Renal pelvis (tissue), 12 donors: ENCODE measurements around the gene EFNA1. TPM values are rescaled to one million over a fixed set of nuclear protein-coding genes. Genes with fewer than 3 reads are reported as not detected.
A peak's percentile ranks its signal among the peaks of the same experiment; 100 is the strongest.

Experiments used
- DNase-seq: peaks from one replicate; pipeline ENCODE4 v3.0.0-alpha.2; 2013
- long read RNA-seq, 16 experiments: transcript quantifications; one replicate each; lab custom pipeline, GENCODE V29; 2026
- polyA plus RNA-seq, 3 donors: library from polyadenylated mRNA; unstranded; fragments of 120-200 nt; gene quantifications; one replicate each; pipeline ENCODE4 v1.2.1, GENCODE V29; 2013; ENCODE audit not compliant: insufficient read length in 3 of 3

Gene EFNA1
- 10 to 100 TPM; 66.7 to 79.3 (median 73.3) TPM for polyA plus RNA-seq
- long read RNA-seq, donor 1, transcript EFNA1-202 (5 exons, 1,926 nt) = major isoform, 29 of 290 reads
- long read RNA-seq, donor 1, partial matches to known transcripts = 257 of 290 reads
- long read RNA-seq, donor 1, other reads (novel, unspliced or antisense) = 0 of 290 reads
- long read RNA-seq, donor 2, transcript EFNA1-202 (5 exons, 1,926 nt) = major isoform, 37 of 132 reads
- long read RNA-seq, donor 2, partial matches to known transcripts = 92 of 132 reads
- long read RNA-seq, donor 2, other reads (novel, unspliced or antisense) = 0 of 132 reads
- long read RNA-seq, donor 3, transcript EFNA1-202 (5 exons, 1,926 nt) = major isoform, 29 of 112 reads
- long read RNA-seq, donor 3, partial matches to known transcripts = 67 of 112 reads
- long read RNA-seq, donor 3, other reads (novel, unspliced or antisense) = 12 of 112 reads
- long read RNA-seq, donor 4, transcript EFNA1-202 (5 exons, 1,926 nt) = major isoform, 54 of 198 reads
- long read RNA-seq, donor 4, partial matches to known transcripts = 119 of 198 reads
- long read RNA-seq, donor 4, other reads (novel, unspliced or antisense) = 19 of 198 reads
- long read RNA-seq, donor 5, transcript EFNA1-202 (5 exons, 1,926 nt) = major isoform, 15 of 16 reads
- long read RNA-seq, donor 5, partial matches to known transcripts = 0 of 16 reads
- long read RNA-seq, donor 5, other reads (novel, unspliced or antisense) = 0 of 16 reads
- long read RNA-seq, donor 6, transcript EFNA1-202 (5 exons, 1,926 nt) = major isoform, 28 of 32 reads
- long read RNA-seq, donor 6, partial matches to known transcripts = 0 of 32 reads
- long read RNA-seq, donor 6, other reads (novel, unspliced or antisense) = 0 of 32 reads
- long read RNA-seq, donor 7, transcript EFNA1-201 (4 exons, 1,444 nt) = minor isoform, 5 of 57 reads
- long read RNA-seq, donor 7, transcript EFNA1-202 (5 exons, 1,926 nt) = major isoform, 41 of 57 reads
- long read RNA-seq, donor 7, partial matches to known transcripts = 7 of 57 reads
- long read RNA-seq, donor 7, other reads (novel, unspliced or antisense) = 0 of 57 reads
- long read RNA-seq, donor 8, transcript EFNA1-202 (5 exons, 1,926 nt) = major isoform, 8 of 9 reads
- long read RNA-seq, donor 8, partial matches to known transcripts = 0 of 9 reads
- long read RNA-seq, donor 8, other reads (novel, unspliced or antisense) = 0 of 9 reads
- long read RNA-seq, donor 9, transcript EFNA1-202 (5 exons, 1,926 nt) = major isoform, 52 of 255 reads
- long read RNA-seq, donor 9, partial matches to known transcripts = 197 of 255 reads
- long read RNA-seq, donor 9, other reads (novel, unspliced or antisense) = 0 of 255 reads
- long read RNA-seq, donor 10, transcript EFNA1-202 (5 exons, 1,926 nt) = major isoform, 31 of 197 reads
- long read RNA-seq, donor 10, partial matches to known transcripts = 157 of 197 reads
- long read RNA-seq, donor 10, other reads (novel, unspliced or antisense) = 5 of 197 reads
- long read RNA-seq, donor 11, transcript EFNA1-202 (5 exons, 1,926 nt) = major isoform, 23 of 106 reads
- long read RNA-seq, donor 11, partial matches to known transcripts = 80 of 106 reads
- long read RNA-seq, donor 11, other reads (novel, unspliced or antisense) = 0 of 106 reads
- long read RNA-seq, donor 12, transcript EFNA1-202 (5 exons, 1,926 nt) = major isoform, 65 of 304 reads
- long read RNA-seq, donor 12, transcript EFNA1-201 (4 exons, 1,444 nt) = minor isoform, 5 of 304 reads
- long read RNA-seq, donor 12, partial matches to known transcripts = 213 of 304 reads
- long read RNA-seq, donor 12, other reads (novel, unspliced or antisense) = 17 of 304 reads
- long read RNA-seq, donor 13, transcript EFNA1-202 (5 exons, 1,926 nt) = major isoform, 13 of 86 reads
- long read RNA-seq, donor 13, partial matches to known transcripts = 13 of 86 reads
- long read RNA-seq, donor 13, other reads (novel, unspliced or antisense) = 55 of 86 reads
- long read RNA-seq, donor 14 = 0 reads
- long read RNA-seq, donor 15, transcript EFNA1-202 (5 exons, 1,926 nt) = major isoform, 53 of 211 reads
- long read RNA-seq, donor 15, partial matches to known transcripts = 129 of 211 reads
- long read RNA-seq, donor 15, other reads (novel, unspliced or antisense) = 24 of 211 reads
- long read RNA-seq, donor 16, transcript EFNA1-202 (5 exons, 1,926 nt) = major isoform, 30 of 53 reads
- long read RNA-seq, donor 16, partial matches to known transcripts = 19 of 53 reads
- long read RNA-seq, donor 16, other reads (novel, unspliced or antisense) = 0 of 53 reads

GRCh38 chr1:155127105-155127966 is at the start of gene EFNA1:
Gene EFNA1, plus strand, starts transcription at chr1:155127876. Its CDS starts 102 bp downstream, at chr1:155127978.
- peak; percentile 79 for DNase-seq

GRCh38 chr1:155078469-155079209 is 49.0 kb upstream of the EFNA1 start, which contains the start of gene EFNA3:
Gene EFNA3, plus strand, starts transcription at chr1:155078837. Its CDS starts 105 bp downstream, at chr1:155078942.
- no peak for DNase-seq

- no peak for DNase-seq
Observed at GRCh38 chr1:155079210-155079486, 48.5 kb upstream of the EFNA1 start.

GRCh38 chr1:155079487-155080311 is 48.0 kb upstream of the EFNA1 start:
- DNase-seq = no peak

GRCh38 chr1:155080312-155081228 is 47.1 kb upstream of the EFNA1 start:
- DNase-seq = peak; percentile 85

GRCh38 chr1:155081472-155082300 is 46.0 kb upstream of the EFNA1 start:
- no peak for DNase-seq

- no peak for DNase-seq
Observed at GRCh38 chr1:155082301-155083051, 45.2 kb upstream of the EFNA1 start.

- DNase-seq = no peak
Observed at GRCh38 chr1:155083052-155083541, 44.6 kb upstream of the EFNA1 start.

GRCh38 chr1:155083865-155084721 is 43.6 kb upstream of the EFNA1 start:
- DNase-seq = no peak

GRCh38 chr1:155084722-155085503 is 42.8 kb upstream of the EFNA1 start:
- DNase-seq = peak; percentile 98

- DNase-seq = no peak
Observed at GRCh38 chr1:155085504-155086127, 42.1 kb upstream of the EFNA1 start.
